Measurements from ENCODE around the gene CINP. TPM values are rescaled to one million over a fixed set of nuclear protein-coding genes. Genes with fewer than 3 reads are reported as not detected.
"Not testable (repeated sequence)": the region's sequence is repeated elsewhere in the genome, so short reads cannot be mapped to it uniquely, and the experiment has no call there.

Gene CINP
- polyA plus RNA-seq, 3 donors: 36.9 to 46.3 (median 41.6) TPM

GRCh38 chr14:102303664-102304063 is 59.0 kb downstream of the CINP start:
- H3K27ac ChIP-seq (ENCODE audit: low read depth, low read length): no peak overlapping the region
- WGBS, 3 donors: 90 to 93% (median 92%) methylated on average over 3 of the region's 3 CpGs

GRCh38 chr14:102298303-102299070 is 64.2 kb downstream of the CINP start:
- H3K27ac ChIP-seq (ENCODE audit: low read depth, low read length): not testable (repeated sequence)
- 81 to 87% (median 81%) methylated on average over 12 of the region's 12 CpGs for WGBS, 3 donors

Other genes starting within 250 kb of the CINP start
- gene WDR20, start 223.0 kb downstream of the CINP start, polyA plus RNA-seq: 10 to 100 TPM in 1 of 3 donors, 1 to 10 TPM in 2; 6.8 to 17.8 (median 8.8) TPM
- 10 to 100 TPM in 2 of 3 donors, 1 to 10 TPM in 1; 8.7 to 19.7 (median 18.7) TPM for gene MOK, start 57.7 kb downstream of the CINP start, polyA plus RNA-seq
- 10 to 100 TPM in 1 of 3 donors, 1 to 10 TPM in 2; 5.6 to 10.0 (median 6.6) TPM for gene ZNF839, start 43.1 kb downstream of the CINP start, polyA plus RNA-seq
- 1 to 10 TPM; 3.3 to 6.1 (median 5.9) TPM for gene TECPR2, start 51 bp upstream of the CINP start, polyA plus RNA-seq
- 10 to 100 TPM in 1 of 3 donors, 1 to 10 TPM in 2; 4.4 to 16.5 (median 7.4) TPM for gene ANKRD9, start 146.9 kb upstream of the CINP start, polyA plus RNA-seq
- 1 to 10 TPM; 3.6 to 8.8 (median 7.4) TPM for gene RCOR1, start 229.8 kb upstream of the CINP start, polyA plus RNA-seq